EH (cell line): ENCODE results near the gene TUBB.
"Not testable (repeated sequence)": the region's sequence is repeated elsewhere in the genome, so short reads cannot be mapped to it uniquely, and the experiment has no call there.

Experiments used
- DNase-seq: peaks from one replicate; pipeline ENCODE4 v3.0.0-alpha.2; 2015; ENCODE audit warnings: low read depth

TUBB gene

DNA sequence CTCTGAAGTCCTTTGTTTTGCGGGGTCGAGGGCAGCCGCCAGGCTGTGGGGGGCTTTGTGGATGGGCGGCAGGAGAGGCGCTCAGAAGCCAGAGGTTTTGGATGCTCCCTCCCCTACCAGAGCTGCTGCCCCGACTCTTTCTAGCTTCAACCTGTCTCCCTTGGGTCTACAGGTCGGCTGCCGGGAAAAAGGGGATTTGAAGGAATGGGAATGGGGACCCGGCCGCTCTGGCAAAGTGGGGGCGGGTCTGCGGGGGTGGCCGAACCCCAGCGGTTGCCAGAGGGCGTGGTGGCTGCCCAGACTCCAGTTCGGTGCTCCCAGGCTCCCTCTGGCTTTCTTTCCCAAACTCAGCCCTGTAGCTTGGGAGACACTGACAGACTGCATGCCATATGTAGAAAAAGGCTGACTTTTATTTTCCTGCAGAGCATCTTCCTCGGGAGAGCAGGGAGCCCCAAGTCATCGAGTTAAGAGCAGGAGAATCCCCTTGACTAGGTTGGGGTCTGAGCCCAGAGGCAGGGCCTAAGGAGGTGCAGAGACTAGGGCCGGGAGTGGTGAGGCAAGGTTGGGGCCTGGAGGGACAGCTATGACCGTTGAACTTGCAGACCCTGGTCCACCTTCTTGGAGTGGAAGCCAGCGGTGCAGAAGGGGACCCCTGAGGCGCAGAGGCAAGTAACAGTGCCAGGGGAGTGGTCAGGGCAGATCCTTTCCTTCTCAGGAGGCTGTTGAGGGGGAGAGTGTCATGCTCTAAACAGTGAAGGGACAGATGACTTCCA, 32.3 kb upstream of the TUBB start:
- DNase-seq, result peak; percentile 55

- DNase-seq, result no peak
Observed at GRCh38 chr6:30688569-30688968, 31.6 kb upstream of the TUBB start.

DNA sequence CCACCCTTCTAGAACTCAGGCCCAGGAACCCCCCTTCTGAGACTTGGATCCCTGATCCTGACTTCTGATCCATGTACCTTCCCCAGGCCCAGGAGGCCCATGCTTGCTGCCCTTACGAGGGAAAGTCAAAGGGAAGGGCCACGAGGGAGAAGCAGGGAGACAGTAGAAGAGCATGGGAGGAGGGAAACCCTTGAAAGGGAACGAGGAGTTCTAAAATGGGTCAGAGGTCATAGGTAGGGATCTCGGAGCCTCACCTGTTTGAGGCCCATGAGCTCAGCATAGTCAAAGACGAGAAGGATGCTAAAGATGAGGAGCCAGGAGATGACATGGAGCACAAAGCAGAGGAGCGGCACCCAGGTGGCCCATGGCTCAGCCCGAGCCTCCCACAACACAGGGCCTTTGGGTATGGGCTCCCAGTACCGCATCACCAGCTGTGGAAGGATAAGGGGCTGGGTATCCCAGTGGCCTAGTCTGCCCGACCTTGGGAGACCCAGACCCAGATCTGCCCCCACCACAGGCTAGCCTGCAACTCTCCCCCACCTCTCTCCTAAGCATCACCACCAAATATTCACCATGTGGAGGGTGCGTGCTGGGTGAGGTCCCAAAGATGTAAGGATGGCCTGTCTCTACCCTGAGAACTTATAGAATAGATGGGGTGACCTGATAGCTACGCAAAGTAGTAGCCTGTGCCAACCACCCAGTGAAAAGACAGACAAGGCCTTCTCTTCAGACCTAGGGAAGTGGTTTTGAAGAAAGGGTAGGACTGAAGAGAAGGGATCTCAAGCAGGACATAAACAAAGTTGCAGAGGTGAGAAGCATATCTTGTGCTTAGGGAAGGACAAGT, 30.9 kb upstream of the TUBB start:
- DNase-seq, result no peak

- DNase-seq, result no peak
Observed at GRCh38 chr6:30689985-30690384, 30.2 kb upstream of the TUBB start.

DNA sequence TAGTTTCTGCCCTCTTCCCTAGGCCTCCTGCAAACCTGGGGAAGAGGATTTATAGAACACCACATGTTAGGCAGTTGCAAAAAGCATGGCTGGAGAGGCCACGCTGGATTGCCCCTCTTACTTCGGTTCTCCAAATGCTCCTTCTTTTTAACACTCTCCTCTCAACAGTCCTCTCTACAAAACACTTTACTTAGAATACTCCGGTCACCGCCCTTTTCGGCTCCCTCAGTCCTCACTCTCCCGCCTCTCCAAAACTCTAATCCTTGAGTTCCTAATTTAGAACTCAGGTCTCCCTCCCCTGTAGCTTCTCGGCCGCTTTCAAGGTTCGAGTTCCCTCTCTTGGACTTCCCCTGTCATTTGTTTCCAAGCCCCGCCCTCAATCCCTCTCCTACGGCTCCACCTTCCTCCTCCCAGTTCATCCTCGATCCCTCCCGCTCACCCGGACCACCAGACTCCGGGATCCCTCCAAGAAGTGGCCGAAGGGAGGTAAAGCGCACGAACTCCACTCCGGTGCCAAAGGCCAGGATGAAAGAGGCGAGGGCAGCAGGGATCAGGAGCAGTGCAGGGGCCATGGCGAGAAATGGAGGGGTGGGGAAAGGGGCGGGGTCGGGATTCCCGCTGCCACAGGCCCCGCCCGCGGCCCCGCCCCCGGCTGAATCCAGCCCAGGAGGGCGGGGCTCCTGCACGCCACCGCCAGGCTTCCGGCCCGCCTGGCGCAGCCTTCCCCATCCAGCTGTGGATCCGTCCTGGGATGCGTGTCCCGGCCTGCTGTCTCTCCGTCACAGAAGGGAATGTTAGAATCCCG, 29.5 kb upstream of the TUBB start, which contains the start of gene NRM:
Gene NRM, minus strand, starts transcription at position 582 of the 805 bp plus-strand sequence. Its CDS starts 10 bp downstream, at position 572.
- peak; percentile 91 for DNase-seq

DNA sequence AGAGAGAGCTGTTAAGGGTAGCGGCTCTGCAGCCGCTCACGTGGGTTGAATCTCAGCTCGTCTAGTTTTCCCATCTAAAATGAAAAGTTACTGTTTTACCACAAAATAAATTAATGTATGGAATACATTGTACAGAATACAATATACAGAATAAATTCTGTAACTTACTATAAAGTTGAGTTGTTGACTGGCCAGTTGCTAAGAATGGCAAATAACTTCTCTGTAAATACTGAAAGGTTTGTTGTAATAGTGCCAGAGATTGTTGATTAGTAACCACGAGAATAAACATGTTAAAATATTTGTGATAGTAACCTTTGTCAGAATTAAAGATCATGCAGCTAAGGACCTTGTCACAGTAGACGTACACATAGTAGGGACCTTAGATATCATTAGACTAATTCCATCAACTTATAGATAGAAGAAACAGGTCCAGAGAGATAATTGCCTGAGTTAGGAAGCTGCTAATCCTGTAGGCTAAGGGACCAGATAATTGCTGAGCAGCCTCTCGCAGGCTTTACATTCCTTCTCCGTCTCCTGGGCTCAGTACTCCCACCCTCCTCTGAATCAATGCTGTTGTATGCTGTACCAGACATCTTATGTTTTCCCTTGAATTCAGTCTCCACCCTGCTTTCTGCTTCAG, 28.8 kb upstream of the TUBB start:
- no peak for DNase-seq

GRCh38 chr6:30696432-30696831, 23.7 kb upstream of the TUBB start:
- DNase-seq, result no peak

DNA sequence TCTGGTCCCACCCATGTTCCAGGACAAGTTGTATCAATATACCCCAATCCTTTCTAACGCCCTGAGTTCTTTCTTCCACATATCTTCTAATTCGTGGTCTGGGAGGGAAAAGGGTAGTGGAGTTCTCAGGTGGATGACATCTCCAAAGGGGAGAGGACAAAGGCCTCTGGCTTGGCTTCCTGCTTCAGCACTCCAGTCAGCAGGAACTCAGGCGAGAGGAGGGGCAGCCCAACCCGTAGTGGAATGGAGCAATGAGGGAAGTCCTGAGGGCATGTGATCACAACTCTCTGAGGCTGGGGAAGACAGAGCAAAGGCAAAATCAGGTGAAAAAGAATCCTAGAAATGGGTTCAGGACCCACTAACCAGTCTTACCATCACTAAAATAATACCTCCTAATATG, 19.8 kb upstream of the TUBB start:
- DNase-seq, result no peak

DNA sequence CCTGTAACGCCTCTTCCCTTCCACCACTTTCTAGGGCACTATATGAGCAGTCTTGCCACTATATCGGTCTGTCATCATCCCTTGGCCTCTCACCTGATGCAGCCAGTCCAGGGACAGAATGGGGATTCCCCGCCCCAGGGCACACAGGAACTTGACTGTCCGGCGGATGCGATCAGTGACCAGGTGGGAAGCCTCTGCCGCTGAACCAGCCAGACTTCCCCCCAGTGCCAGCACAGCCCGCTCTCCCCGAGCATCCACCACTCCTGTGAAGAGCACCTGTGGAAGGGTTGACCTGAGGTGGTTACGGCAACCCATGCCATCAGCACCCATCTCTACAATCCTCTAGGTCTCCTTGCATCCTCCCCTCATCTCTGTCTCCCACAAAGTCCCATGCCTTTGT, 17.1 kb upstream of the TUBB start:
- DNase-seq, result no peak

DNA sequence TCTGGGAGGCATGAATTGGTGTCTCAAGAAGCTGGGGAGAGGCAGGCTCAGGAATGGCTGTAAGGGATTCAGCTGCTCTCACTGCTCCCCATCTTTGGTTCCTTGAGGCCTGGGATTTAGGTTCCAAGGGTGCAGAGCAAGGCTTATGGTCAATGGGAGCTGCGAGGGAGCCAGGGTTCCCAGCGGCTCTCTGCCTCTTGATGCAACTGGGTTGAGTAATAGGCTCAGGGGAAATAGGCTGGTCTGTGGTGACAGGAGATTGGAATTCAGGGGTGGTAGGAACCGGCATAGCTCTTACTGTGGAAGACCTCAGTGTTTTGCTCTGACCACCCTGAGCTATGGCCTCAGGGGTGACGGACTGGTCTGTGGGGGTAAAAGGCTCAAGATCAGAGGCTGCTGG, 16.3 kb upstream of the TUBB start:
- no peak for DNase-seq

GRCh38 chr6:30705620-30706019, 14.5 kb upstream of the TUBB start:
- no peak for DNase-seq

- DNase-seq, result no peak
Observed at GRCh38 chr6:30707281-30707850, 12.8 kb upstream of the TUBB start.

GRCh38 chr6:30709101-30709868, 10.9 kb upstream of the TUBB start:
- no peak for DNase-seq

GRCh38 chr6:30711758-30712380, 8.3 kb upstream of the TUBB start:
- no peak for DNase-seq

DNA sequence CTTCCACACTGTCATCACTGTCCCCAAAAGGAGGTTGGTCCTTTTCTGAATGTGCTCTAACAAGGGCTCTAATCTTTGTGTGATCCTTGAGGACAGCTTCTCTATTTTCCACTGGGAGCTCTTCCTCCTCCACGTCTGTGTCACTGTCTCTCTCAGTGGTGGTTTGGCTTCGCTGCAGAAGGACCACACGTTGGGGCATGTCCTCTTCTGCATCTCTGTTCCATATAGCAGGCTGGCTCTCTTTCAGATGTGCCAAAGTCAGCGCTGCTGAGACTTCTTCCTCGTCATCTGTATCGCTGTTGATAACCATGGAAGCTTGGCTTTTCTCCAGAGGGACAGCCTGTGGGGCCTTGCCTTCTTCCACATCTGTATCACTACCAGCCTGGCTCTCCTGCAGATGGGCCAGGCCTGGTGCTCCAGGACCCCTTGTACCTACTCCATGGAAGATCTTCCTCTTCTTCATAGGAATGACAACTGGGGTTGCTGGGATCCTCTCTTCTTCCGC, 7.7 kb upstream of the TUBB start:
- no peak for DNase-seq

DNA sequence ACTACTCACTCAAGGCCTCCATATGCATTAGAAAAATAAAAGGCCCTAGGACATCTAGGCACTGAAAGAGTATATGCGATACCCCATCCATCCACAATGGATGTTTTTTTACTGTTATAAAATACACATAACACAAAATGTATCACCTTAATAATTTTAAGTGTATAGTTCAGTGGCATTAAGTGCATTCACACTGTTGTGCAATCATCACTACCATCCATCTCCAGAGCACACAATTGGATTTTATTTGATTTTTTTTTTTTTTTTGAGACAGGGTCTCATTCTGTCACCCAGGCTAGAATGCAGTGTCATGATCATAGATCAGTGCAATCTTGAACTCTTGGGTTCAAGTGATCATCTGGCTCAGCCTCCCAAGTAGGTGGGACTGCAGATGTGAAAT, 5.9 kb upstream of the TUBB start:
- DNase-seq, result no peak

- no peak for DNase-seq
Observed at GRCh38 chr6:30716879-30717128, 3.3 kb upstream of the TUBB start.

DNA sequence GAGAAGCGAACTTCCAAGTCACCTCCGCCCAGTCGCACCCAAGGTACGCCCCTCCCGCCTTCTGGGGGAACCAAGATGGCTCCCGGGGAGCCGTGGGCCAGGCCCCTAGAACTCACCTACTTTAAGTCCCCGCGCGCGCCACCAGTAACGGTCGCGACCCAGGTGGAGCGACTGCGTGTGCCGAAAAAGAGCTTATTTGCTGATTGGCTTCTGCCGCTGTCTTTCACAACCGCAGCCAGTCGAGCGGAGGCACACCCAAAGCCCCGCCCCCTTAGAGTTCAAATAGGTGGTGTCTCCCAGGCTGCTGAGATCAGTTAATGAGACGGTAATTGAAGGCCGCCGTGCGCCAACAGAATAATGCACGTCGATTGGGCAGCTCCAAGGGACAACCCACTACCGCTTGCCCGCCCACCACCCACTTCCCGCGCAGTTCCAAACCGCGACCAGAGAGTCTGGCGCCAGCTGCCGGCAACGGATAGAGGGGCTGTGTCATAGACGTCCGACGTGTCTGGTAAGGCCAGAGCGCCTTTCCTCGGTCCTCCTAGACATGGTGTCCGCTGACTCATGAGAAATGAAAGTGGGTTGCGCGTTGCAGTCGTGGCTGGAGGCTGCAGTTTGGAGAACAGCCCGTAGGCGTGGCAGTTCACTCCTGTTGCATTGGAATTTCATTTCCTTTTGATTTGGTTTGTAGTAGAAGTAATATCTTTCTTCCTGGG, 2.9 kb upstream of the TUBB start, which contains the start of gene MDC1:
Gene MDC1, minus strand, starts transcription at position 153 of the 716 bp plus-strand sequence. CDS start 2,106 bp downstream, outside the sequence.
- peak; percentile 100 for DNase-seq

GRCh38 chr6:30717845-30718720, 2.1 kb upstream of the TUBB start:
- DNase-seq, result not testable (repeated sequence)
